IMR-90 (cell line): Measurements from ENCODE around the gene MRPL9. TPM values are rescaled to one million over a fixed set of nuclear protein-coding genes. Genes with fewer than 3 reads are reported as not detected.

Experiments
- ATAC-seq: fragments of 200-7000 bp; cut with Tn5 transposase; 2 replicates; pipeline ENCODE4 v1.9.1; 2020; ENCODE audit warnings: low read depth, mild to moderate bottlenecking, moderate library complexity
- BruUV-seq: library from RNA; stranded (reverse); fragments of 400-500 nt; replicated peaks from 2 replicates; lab custom pipeline; 2021; lab: Mats Ljungman, UMichigan
- CTCF ChIA-PET: fragments of 300-600 bp; formaldehyde crosslinking; extraction: SDS; loops from one replicate; lab custom pipeline; 2021; ENCODE audit warnings: antibody characterized with exemption; lab: Yijun Ruan, JAX
- POLR2A ChIA-PET: fragments of 300-600 bp; sonication (Branson Sonifier 250); formaldehyde crosslinking; loops from one replicate; lab custom pipeline; 2022; ENCODE audit warnings: antibody characterized with exemption; ENCODE audit not compliant: unreplicated experiment; lab: Charles Lee
- DNase-seq: peaks from one replicate; pipeline ENCODE4 v3.0.0; 2013
- H2AFZ ChIP-seq: replicated peaks from 2 replicates; pipeline ENCODE3; 2013; ENCODE audit warnings: low read length, mild to moderate bottlenecking; ENCODE audit not compliant: poor library complexity
- H2AK5ac ChIP-seq: 2 replicates; pipeline ENCODE4 v1.6.1; 2013; ENCODE audit warnings: low read depth, low read length, inconsistent platforms
- H2AK9ac ChIP-seq: replicated peaks from 2 replicates; pipeline ENCODE3; 2013; ENCODE audit warnings: mild to moderate bottlenecking, low read depth, low read length, moderate library complexity; ENCODE audit not compliant: poor library complexity
- H2BK120ac ChIP-seq: 2 replicates; pipeline ENCODE4 v1.6.1; 2013; ENCODE audit warnings: low read depth, low read length, inconsistent platforms
- H2BK15ac ChIP-seq: 3 replicates; pipeline ENCODE4 v1.6.1; 2013; ENCODE audit warnings: low read depth, low read length, inconsistent platforms
- H2BK20ac ChIP-seq: 2 replicates; pipeline ENCODE4 v1.6.1; 2013; ENCODE audit warnings: low read depth, mild to moderate bottlenecking, inconsistent platforms, low read length, moderate library complexity
- H2BK5ac ChIP-seq: 2 replicates; pipeline ENCODE4 v1.6.1; 2013; ENCODE audit warnings: mild to moderate bottlenecking, low read depth, low read length, inconsistent platforms; ENCODE audit not compliant: poor library complexity, severe bottlenecking
- H3K14ac ChIP-seq: replicated peaks from 2 replicates; pipeline ENCODE4 v1.6.1; 2013; ENCODE audit warnings: low read depth, low read length, inconsistent platforms
- H3K18ac ChIP-seq: 2 replicates; pipeline ENCODE4 v1.6.1; 2013; ENCODE audit warnings: low read depth, low read length, control low read depth
- H3K23ac ChIP-seq: 2 replicates; pipeline ENCODE4 v1.6.1; 2013; ENCODE audit warnings: low read depth, low read length, inconsistent platforms
- H3K27ac ChIP-seq: 2 replicates; pipeline ENCODE4 v1.5.1; 2013; ENCODE audit warnings: mild to moderate bottlenecking, control low read depth, low read length; ENCODE audit not compliant: insufficient read depth
- H3K27me3 ChIP-seq: 2 replicates; pipeline ENCODE4 v1.6.1; 2013; ENCODE audit warnings: low read length; ENCODE audit not compliant: control insufficient read depth, insufficient read depth
- H3K36me3 ChIP-seq: 2 replicates; pipeline ENCODE4 v1.6.1; 2013; ENCODE audit warnings: low read length, mixed read lengths; ENCODE audit not compliant: control insufficient read depth, insufficient read depth
- H3K4ac ChIP-seq: 2 replicates; pipeline ENCODE4 v1.6.1; 2013; ENCODE audit warnings: low read depth, low read length, inconsistent platforms
- H3K4me1 ChIP-seq: 2 replicates; pipeline ENCODE4 v1.6.1; 2013; ENCODE audit warnings: low read length, mixed read lengths; ENCODE audit not compliant: control insufficient read depth, insufficient read depth
- H3K4me2 ChIP-seq: 2 replicates; pipeline ENCODE4 v1.6.1; 2013; ENCODE audit warnings: low read depth, mild to moderate bottlenecking, control low read depth, low read length, moderate library complexity
- H3K4me3 ChIP-seq: 2 replicates; pipeline ENCODE4 v1.5.1; 2013; ENCODE audit warnings: low read depth, mild to moderate bottlenecking, control low read depth, low read length, moderate library complexity; ENCODE audit not compliant: insufficient read depth
- H3K56ac ChIP-seq: 2 replicates; pipeline ENCODE4 v1.6.1; 2013; ENCODE audit warnings: low read length, inconsistent platforms; ENCODE audit not compliant: insufficient read depth; ENCODE audit errors: extremely low read depth
- H3K79me1 ChIP-seq, 2 experiments: 2 replicates each; pipeline ENCODE4 v1.6.1; 2013; ENCODE audit warnings: low read length in 2 of 2, inconsistent platforms in 1 of 2, low read depth in 1 of 2
- H3K9ac ChIP-seq: 2 replicates; pipeline ENCODE4 v1.6.1; 2013; ENCODE audit warnings: low read depth, low read length, control low read depth
- H3K9me1 ChIP-seq: 2 replicates; pipeline ENCODE4 v1.6.1; 2013; ENCODE audit warnings: low read length, inconsistent platforms; ENCODE audit not compliant: insufficient read depth
- H3K9me3 ChIP-seq: 2 replicates; pipeline ENCODE4 v1.6.1; 2013; ENCODE audit warnings: low read length; ENCODE audit not compliant: control insufficient read depth, insufficient read depth
- H4K20me1 ChIP-seq: 2 replicates; pipeline ENCODE4 v1.6.1; 2013; ENCODE audit warnings: low read length, inconsistent platforms; ENCODE audit not compliant: insufficient read depth
- H4K5ac ChIP-seq: 2 replicates; pipeline ENCODE4 v1.6.1; 2013; ENCODE audit warnings: mild to moderate bottlenecking, low read depth, low read length, control low read depth
- H4K8ac ChIP-seq, 2 experiments: 2 replicates each; pipeline ENCODE4 v1.6.1; 2013; ENCODE audit warnings: low read depth in 2 of 2, low read length in 2 of 2, control low read depth in 1 of 2, inconsistent platforms in 1 of 2
- H4K91ac ChIP-seq: 2 replicates; pipeline ENCODE4 v1.6.1; 2013; ENCODE audit warnings: low read depth, low read length, inconsistent platforms; ENCODE audit not compliant: insufficient read depth
- BHLHE40 ChIP-seq: fragments of 150-350 bp; IDR thresholded peaks from 2 replicates; pipeline ENCODE4 v1.6.1; 2016; ENCODE audit warnings: mild to moderate bottlenecking, low read depth, low read length
- MAFK ChIP-seq: IDR thresholded peaks from 2 replicates; pipeline ENCODE4 v1.6.1; 2012; ENCODE audit warnings: low read depth, low read length, improper control_type of control experiment
- POLR2A ChIP-seq: IDR thresholded peaks from 2 replicates; pipeline ENCODE4 v1.6.1; 2012; ENCODE audit warnings: mild to moderate bottlenecking, low read depth, low read length
- RAD21 ChIP-seq: IDR thresholded peaks from 2 replicates; pipeline ENCODE4 v1.6.1; 2012; ENCODE audit warnings: low read length, improper control_type of control experiment
- SMC3 ChIP-seq: fragments of 150-350 bp; IDR thresholded peaks from 2 replicates; pipeline ENCODE4 v1.6.1; 2016; ENCODE audit warnings: low read depth, mild to moderate bottlenecking, antibody characterized with exemption, low read length, moderate library complexity
- WGBS, 2 experiments: methylation state at CpG; one replicate each; pipeline versions ENCODE4 v1.1.5 to v1.1.7; 2013; ENCODE audit warnings: missing lambda C conversion rate in 2 of 2; ENCODE audit not compliant: insufficient read length in 1 of 2; ENCODE audit errors: extremely low coverage in 2 of 2; 5-methylcytosine and 5-hydroxymethylcytosine counted together
- dilution Hi-C: fragments of 300-500 bp; cut with HindIII; formaldehyde crosslinking; loops from one replicate; pipeline ENCODE4 v1.14.3; 2018; ENCODE audit warnings: low sequenced_read_pairs; ENCODE audit not compliant: unreplicated experiment
- in situ Hi-C: fragments of 300-500 bp; cut with MboI; formaldehyde crosslinking; loops from 3 replicates; pipeline ENCODE4 v1.14.3; 2019; ENCODE audit warnings: low sequenced_read_pairs, inconsistent platforms, mixed read lengths
- intact Hi-C: fragments of 100-400 bp; cut with micrococcal nuclease; formaldehyde crosslinking; loops from 2 replicates; pipeline ENCODE4 v1.10.0; 2022
- polyA plus RNA-seq, 3 experiments: library from polyadenylated mRNA; depleted of rRNA; stranded (reverse); fragments of >200 nt; gene quantifications; 2 replicates each; pipeline ENCODE4 v1.2.3, GENCODE V29; 2012; ENCODE audit warnings: low replicate concordance in 1 of 3
- total RNA-seq: library from RNA; depleted of rRNA; stranded (reverse); fragments of >200 nt; gene quantifications from 2 replicates; pipeline ENCODE4 v1.2.3, GENCODE V29; 2012
- TF ChIP-seq, protein P1 (sequence below): conservative IDR thresholded peaks from 2 replicates; pipeline ENCODE4 v1.5.1; 2012; ENCODE audit warnings: mild to moderate bottlenecking, low read depth, low read length, improper control_type of control experiment
- TF ChIP-seq, protein P2 (sequence below): fragments of 150-350 bp; IDR thresholded peaks from 2 replicates; pipeline ENCODE4 v1.6.1; 2017; ENCODE audit warnings: mild to moderate bottlenecking, antibody characterized with exemption, low read length, low read depth

Gene MRPL9
- total and polyA plus RNA-seq, 2 of the 4 experiments (the other 2 are of a cell fraction) = 65.4 to 87.5 TPM

DNA sequence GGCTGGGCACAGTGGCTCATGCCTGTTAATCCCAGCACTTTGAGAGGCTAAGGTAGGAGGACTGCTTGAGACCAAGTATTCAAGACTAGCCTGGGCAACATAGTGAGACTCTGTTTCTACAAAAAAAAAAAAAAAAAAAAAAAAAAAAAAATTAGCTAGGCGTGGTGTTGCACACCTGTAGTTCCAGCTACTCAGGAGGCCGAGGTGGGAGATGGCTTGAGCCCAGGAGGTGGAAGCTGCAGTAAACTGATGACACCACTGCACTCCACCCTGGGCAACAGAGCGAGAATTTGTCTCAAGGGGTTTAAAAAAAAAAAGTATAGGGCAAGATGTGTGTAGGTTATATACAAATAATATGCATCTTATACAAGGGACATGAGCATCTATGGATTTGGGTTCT lies 24.4 kb upstream of the MRPL9 start:
- no peak for ATAC-seq
- CTCF ChIA-PET = no interaction called here

More for the DNA sequence above, 24.4 kb upstream of the MRPL9 start:
- no peaks in the 10 kb centered on the region for H4K20me1 ChIP-seq
- dilution Hi-C loops (loop anchor here (25.0 kb wide), 1 partner anchor 100 kb away; no protein-coding TSS in a partner anchor), intact Hi-C loops (no loop called here), in situ Hi-C loops (no loop called here)
- POLR2A ChIA-PET = no interaction called here
- H3K9me3 ChIP-seq = no peaks in the 10 kb centered on the region
- H3K4me3 ChIP-seq = no peak overlapping the region
- no peak overlapping the region for H4K8ac ChIP-seq
- H3K79me1 ChIP-seq = no peaks in the 10 kb centered on the region
- H2BK120ac ChIP-seq = no peak overlapping the region
- H4K5ac ChIP-seq = no peak overlapping the region
- no peak overlapping the region for H3K27ac ChIP-seq
- no peak overlapping the region for H3K18ac ChIP-seq
- H3K23ac ChIP-seq = no peak overlapping the region
- peaks cover 21% of the 10 kb centered on the region for H3K27me3 ChIP-seq
- no peak overlapping the region for H2AK9ac ChIP-seq
- no peak overlapping the region for H3K14ac ChIP-seq
- H2BK5ac ChIP-seq = no peak overlapping the region
- no peak overlapping the region for H3K56ac ChIP-seq
- H3K36me3 ChIP-seq = no peaks in the 10 kb centered on the region
- H2AK5ac ChIP-seq = no peak overlapping the region
- BruUV-seq = no TSS peak
- no peak overlapping the region for H3K9ac ChIP-seq
- no peak overlapping the region for H4K91ac ChIP-seq
- DNase-seq = no peak
- H3K4ac ChIP-seq = no peak overlapping the region
- no peak overlapping the region for H3K4me2 ChIP-seq
- no peak overlapping the region for H2BK20ac ChIP-seq
- H2AFZ ChIP-seq = no peak overlapping the region
- no peaks in the 10 kb centered on the region for H3K9me1 ChIP-seq
- peaks cover 2% of the 10 kb centered on the region for H3K4me1 ChIP-seq
- WGBS, 2 experiments = no CpG with 5 or more reads among the region's 3 CpGs
- H2BK15ac ChIP-seq = no peak overlapping the region
- no peak for TF ChIP-seq BHLHE40
- TF ChIP-seq MAFK = no peak
- no peak for TF ChIP-seq SMC3
- no peak for TF ChIP-seq POLR2A
- TF ChIP-seq RAD21 = no peak
- TF ChIP-seq, protein P1, sequence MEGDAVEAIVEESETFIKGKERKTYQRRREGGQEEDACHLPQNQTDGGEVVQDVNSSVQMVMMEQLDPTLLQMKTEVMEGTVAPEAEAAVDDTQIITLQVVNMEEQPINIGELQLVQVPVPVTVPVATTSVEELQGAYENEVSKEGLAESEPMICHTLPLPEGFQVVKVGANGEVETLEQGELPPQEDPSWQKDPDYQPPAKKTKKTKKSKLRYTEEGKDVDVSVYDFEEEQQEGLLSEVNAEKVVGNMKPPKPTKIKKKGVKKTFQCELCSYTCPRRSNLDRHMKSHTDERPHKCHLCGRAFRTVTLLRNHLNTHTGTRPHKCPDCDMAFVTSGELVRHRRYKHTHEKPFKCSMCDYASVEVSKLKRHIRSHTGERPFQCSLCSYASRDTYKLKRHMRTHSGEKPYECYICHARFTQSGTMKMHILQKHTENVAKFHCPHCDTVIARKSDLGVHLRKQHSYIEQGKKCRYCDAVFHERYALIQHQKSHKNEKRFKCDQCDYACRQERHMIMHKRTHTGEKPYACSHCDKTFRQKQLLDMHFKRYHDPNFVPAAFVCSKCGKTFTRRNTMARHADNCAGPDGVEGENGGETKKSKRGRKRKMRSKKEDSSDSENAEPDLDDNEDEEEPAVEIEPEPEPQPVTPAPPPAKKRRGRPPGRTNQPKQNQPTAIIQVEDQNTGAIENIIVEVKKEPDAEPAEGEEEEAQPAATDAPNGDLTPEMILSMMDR = no peak
- TF ChIP-seq, protein P2, sequence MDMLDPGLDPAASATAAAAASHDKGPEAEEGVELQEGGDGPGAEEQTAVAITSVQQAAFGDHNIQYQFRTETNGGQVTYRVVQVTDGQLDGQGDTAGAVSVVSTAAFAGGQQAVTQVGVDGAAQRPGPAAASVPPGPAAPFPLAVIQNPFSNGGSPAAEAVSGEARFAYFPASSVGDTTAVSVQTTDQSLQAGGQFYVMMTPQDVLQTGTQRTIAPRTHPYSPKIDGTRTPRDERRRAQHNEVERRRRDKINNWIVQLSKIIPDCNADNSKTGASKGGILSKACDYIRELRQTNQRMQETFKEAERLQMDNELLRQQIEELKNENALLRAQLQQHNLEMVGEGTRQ = no peak
